Stimulated activated CD4-positive, alpha-beta T cell treated with anti-CD3 and anti-CD28 coated beads, Interleukin-4, amount 100 ng/mL, for 24 hours (primary cell): Measurements from ENCODE around the gene CDH23.
A peak's percentile ranks its signal among the peaks of the same experiment; 100 is the strongest.

Experiments used
- DNase-seq: peaks from one replicate; pipeline ENCODE4 v3.0.0-alpha.2; 2020

The CDH23 gene

DNA sequence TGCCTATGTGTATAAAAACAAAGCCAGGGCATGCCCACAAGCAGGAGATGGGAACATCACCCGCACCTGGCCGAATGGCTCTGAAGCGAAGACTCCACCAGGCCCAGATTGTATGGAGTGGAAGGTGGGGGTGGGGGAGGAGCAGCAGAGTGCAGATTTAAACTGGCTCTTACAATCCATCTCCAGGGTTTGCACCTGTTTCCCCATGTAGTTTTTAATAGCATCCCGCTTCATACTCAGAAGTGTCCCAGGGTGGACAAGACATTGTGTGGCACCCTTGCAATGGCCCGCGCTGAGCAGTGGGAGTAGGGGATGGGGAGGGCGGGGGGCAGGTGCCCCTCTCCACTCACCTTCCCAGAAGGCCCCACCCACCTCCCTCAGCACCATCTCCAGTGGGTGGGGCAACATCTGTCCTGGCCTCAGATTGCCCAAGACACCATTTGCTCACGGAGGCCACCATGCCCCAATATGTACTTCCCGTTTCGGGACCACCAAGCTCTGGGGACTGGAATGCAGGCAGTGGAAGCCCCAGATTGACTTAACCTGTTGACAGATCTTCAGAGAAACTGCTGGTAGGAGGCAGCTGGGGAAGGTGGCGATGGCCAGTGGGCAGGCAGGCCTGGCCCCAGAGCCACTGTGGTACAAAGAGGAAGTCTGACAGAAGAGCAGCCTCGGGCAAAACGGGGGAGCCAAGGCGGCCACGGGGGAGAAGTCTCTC, 353.6 kb downstream of the CDH23 start:
- DNase-seq = no peak

- no peak for DNase-seq
Observed at GRCh38 chr10:71750986-71751385, 354.3 kb downstream of the CDH23 start.

GRCh38 chr10:71751515-71752224, 354.9 kb downstream of the CDH23 start:
- DNase-seq = no peak

DNA sequence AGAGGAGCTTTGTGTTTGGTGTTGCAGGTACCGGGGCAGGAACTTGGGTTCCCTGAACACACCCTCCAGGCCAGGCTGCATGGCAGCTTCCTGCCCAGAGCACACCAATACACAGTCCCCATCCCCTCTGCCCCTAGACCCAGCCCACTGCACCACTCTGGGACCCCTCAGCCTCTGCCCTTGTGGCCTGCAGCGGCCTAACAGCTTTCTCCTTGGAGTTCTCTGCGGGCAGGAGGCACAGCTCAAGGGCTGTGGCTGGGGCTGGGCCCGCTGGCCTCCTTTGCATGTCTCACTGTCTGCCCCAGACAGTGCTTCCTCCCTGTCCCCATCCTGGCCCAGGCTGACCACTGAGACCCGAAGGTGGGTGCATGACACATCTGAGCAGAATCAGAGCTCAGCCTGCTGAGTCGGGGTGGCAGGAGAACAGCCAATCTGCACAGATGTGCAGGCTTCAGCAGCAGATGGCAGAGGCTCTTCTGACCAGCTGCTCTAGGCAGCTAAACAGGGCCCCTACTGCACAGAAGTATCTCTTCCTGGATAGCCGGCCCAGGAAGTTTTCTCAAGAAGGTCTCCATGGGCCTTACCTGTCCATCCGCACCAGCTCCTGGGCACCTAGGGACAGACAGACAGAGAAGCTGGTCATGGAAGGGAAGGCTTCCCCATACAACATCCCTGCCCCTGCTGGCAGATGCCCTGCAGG, 355.8 kb downstream of the CDH23 start:
- DNase-seq = no peak

DNA sequence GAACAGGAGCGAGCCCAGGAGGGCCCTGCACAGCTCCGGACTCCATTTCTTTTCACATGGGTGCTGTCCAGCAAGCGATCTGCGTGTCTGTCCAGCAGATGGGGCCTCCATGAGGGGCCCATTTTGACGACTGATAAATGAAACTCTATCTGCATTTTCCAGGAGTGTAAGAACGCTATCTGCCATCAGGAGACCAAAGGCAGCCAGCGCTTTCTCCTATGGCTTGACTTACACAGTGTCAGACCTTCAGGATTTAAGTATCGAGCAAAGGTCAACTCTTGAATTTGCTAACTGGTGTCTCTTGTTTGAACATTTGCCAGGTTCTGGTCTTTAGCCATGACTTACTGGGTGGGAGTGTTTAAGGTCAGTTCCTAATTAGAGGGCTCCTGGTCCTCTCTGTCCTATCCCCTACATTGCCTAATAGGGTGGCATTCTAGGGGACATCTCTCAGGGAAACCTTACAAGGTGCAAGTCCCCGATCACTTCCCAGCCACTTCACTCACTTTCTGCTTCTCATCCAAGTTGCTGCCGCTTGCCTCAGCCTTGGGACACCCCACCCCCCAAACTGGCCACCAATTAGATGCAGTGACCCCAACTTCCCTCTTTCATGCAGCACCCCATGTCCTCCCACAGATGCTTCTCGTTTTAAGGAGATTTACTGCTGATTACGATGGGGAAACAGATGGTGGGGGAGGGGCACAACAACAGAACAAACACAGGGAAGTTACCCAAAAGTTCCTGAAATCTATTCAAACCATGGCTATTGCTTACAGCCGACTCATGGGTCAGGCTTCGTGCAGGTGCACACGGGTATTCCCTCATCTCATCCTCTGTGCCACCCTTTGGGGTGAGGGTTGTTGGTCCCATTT, 356.6 kb downstream of the CDH23 start:
- DNase-seq = no peak

GRCh38 chr10:71753960-71754505, 357.3 kb downstream of the CDH23 start:
- DNase-seq = no peak

DNA sequence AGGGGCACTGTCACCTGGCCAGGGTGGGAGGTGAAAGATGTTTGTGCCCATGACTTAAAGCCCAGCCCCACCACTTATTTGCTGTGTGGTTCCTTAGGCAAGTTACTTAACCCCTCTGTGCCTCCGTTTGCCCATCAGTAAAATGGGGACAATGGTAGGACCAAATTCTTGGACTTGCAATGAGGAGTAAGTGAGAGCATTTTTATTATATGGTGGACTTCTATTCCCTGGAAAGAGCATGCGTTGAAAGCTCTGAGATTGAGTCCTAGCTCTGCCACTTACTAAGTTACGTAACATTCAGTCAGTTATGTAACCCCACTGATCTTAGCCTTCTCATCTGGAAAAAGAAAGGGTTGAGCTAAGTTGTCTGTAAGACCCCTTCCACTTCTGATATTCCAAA, 357.8 kb downstream of the CDH23 start:
- DNase-seq = no peak

DNA sequence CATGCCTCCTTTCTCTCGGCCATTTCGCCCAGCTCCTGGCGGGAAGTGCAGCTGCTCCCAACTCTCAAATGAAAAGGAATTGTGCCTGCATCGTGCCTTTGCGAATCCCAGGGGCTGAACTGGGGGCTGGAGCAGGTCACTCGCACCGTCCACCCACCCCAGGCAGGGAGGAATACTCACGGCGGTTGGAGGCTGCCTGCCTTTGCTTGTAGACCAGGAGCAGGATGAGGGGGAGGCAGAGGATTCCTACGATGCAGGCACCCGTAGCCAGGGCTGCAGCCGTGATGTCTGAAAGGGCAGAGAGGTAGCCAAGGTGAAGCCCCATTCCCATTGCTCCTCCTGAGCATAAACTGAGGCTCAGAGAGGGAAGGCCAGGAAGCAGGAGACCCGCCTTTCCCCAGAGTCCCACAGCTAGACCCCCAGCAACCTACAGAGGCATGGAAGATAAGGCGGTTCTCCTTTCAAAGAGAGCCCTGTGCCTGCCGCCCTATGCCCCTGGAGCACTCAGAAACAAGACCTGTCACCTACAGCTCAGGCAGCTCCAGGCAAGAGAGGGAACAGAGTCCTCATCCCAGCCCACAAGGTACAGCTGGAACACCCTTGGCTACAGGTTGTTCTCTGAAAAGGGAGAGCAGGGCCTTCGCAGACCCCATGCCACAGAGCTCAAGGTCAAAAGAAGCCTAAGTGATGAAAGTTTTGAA, 358.6 kb downstream of the CDH23 start:
- DNase-seq = no peak

DNA sequence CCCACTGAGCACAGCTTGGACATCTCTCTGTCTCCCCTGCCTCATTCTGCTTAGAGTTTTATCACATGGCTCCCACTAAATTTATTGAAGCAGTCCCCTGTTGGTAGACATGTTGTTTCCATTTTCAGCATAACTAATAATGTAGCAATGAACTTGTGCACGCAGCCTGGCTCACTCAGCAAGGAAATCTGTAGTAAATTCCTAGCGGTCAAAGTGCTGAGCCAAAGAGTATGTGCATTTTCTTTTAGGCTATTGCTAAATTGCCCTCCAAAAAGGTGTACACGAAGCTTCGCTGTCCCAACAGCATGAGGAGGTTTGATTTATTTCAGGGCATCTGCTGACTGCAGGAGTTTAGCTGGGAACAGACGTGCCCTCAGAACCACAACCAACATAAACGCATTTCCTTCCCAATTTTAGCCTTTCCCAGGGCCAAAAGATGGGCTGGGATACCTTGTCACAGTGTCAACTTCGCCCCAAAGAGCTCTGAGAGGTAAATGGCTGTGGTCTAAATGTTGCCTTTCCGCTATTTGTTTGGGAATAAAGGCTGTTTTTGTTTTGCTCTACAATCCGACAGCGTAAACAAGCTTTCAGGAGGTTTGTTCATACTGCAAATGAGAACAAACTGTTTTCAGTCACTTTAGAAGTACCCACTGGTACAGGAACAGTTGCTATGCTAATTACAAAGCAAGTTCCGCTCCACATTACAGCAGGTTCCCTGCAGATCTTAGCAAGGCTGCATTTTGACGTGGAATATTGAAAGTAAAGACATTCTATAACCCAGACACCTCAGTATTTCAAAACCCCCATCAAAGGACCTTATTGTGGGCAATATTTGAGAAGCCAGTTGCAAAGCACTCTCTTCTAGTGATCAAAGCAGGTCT, 359.8 kb downstream of the CDH23 start:
- no peak for DNase-seq

DNA sequence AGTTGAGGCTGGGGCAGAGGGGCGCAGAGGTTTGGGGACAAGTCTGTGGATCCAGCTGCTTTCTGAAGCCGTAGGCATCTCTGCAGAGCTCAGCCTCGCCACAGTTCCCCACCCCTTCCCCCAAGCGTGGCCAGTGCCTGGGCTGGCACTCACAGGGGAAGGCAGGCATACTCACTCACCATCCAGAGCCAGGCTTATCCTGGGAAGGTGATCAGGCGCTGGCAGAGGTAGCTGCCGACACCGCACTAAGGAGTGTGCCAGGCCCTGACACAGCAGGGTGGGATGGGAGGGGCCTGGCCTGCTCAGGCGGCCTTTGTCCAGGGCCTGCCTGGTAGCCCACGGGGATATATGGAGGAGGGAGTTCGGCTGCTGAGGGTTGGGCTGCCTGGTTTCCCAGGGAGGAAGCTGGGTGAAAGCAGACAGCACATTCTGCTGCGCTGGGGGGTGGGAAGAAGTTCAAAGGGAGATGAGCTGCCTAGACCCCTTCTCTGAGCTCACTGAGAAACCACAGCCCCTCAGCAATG, 360.7 kb downstream of the CDH23 start:
- no peak for DNase-seq

GRCh38 chr10:71761105-71761511, 364.4 kb downstream of the CDH23 start:
- peak; percentile 68 for DNase-seq

- DNase-seq = no peak
Observed at GRCh38 chr10:71761541-71762113, 364.9 kb downstream of the CDH23 start.

DNA sequence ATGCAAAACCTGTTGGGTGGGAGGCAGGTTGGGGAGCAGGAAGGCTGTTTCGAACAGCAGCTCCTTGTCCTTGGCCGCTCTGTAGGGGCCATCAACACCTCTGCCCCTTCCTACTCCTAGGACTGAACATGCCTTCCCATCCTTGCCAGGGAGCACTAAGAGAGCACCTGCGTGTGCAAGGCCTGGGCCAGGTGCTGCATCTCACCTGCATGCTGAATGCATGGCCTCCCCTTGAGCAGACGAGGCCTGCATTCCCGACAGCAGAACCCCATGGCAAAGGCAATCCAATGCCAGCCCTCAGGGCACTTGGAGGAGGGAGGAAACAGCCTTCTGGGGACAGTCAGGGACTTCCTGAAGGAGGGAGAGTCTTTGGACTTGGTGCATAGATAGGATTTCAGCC, 365.6 kb downstream of the CDH23 start:
- no peak for DNase-seq

- no peak for DNase-seq
Observed at GRCh38 chr10:71763352-71764127, 366.8 kb downstream of the CDH23 start.

GRCh38 chr10:71765176-71765904, 368.6 kb downstream of the CDH23 start:
- DNase-seq = no peak

GRCh38 chr10:71765906-71766716, 369.4 kb downstream of the CDH23 start:
- no peak for DNase-seq

GRCh38 chr10:71766717-71767419, 370.1 kb downstream of the CDH23 start:
- no peak for DNase-seq
